22Rv1 (cell line): ENCODE results near the gene MCM7.

Experiments used
- CTCF ChIP-seq: fragments of 450-650 bp; IDR thresholded peaks from 2 replicates; pipeline ENCODE4 v1.5.1; 2017; ENCODE audit warnings: mild to moderate bottlenecking
- ZFX ChIP-seq: fragments of 450-650 bp; IDR thresholded peaks from 2 replicates; pipeline ENCODE4 v1.6.1; 2017; ENCODE audit warnings: antibody characterized with exemption, borderline replicate concordance

- TF ChIP-seq CTCF, result peak; percentile 96
- no peak for TF ChIP-seq ZFX
These were observed 31.5 kb upstream of the MCM7 start for GRCh38 chr7:100132697-100133151.
